ENCODE results near the gene DHFR2.

DHFR2 gene

GRCh38 chr3:94008253-94008652 is 54.5 kb downstream of the DHFR2 start:
- ChIA-PET CTCF (interaction anchor here (0.6 to 1.5 kb wide), 4 partner anchors 29 to 94 kb away, joined by 3 to 5 read pairs (median 4); no protein-coding TSS in a partner anchor), POLR2A (no interaction called here)
- H3K9me3 ChIP-seq (ENCODE audit: control insufficient read depth, insufficient read depth, low read depth, low read length): no peaks in the 10 kb centered on the region
- H3K27ac ChIP-seq (ENCODE audit: extremely low read depth, low read depth, low read length): no peak overlapping the region
- TF ChIP-seq PRDM6 (tag by site-specific recombination; IDR thresholded peaks at IDR 0.05) (no peak), INSM2 (tag by site-specific recombination; IDR thresholded peaks at IDR 0.05) (no peak), ZNF513 (tag by site-specific recombination; IDR thresholded peaks at IDR 0.05) (no peak), ZNF280D (tag by site-specific recombination; IDR thresholded peaks at IDR 0.05) (no peak), ZNF555 (tag by site-specific recombination; conservative IDR thresholded peaks at IDR 0.05) (no peak), ZFHX2 (tag by site-specific recombination; conservative IDR thresholded peaks at IDR 0.05) (no peak), BCL6B (tag by site-specific recombination; IDR thresholded peaks at IDR 0.05) (no peak), ZNF148 (tag by site-specific recombination; IDR thresholded peaks at IDR 0.05; ENCODE audit: borderline replicate concordance) (no peak), YY2 (tag by site-specific recombination; IDR thresholded peaks at IDR 0.05) (no peak), ZNF76 (tag by site-specific recombination; IDR thresholded peaks at IDR 0.05; ENCODE audit: borderline replicate concordance, low read depth) (no peak), TRIM28 (IDR thresholded peaks at IDR 0.05; ENCODE audit: borderline replicate concordance, low read length) (no peak), ZNF792 (tag by site-specific recombination; IDR thresholded peaks at IDR 0.05) (no peak), ZNF785 (tag by site-specific recombination; IDR thresholded peaks at IDR 0.05) (no peak), BCL11A (tag by site-specific recombination; IDR thresholded peaks at IDR 0.05; ENCODE audit: low read depth) (no peak), ZNF776 (tag by site-specific recombination; IDR thresholded peaks at IDR 0.05; ENCODE audit: borderline replicate concordance) (no peak), ZNF37A (tag by site-specific recombination; IDR thresholded peaks at IDR 0.05) (no peak)
- H3K4me1 ChIP-seq (ENCODE audit: control insufficient read depth, insufficient read depth, low read length): no peaks in the 10 kb centered on the region
- peaks cover 0 to 14% of the 10 kb centered on the region in 2 experiments; a peak in 1 of 3 replicates for H3K36me3 ChIP-seq (ENCODE audit: control insufficient read depth in 2 of 2, insufficient read depth in 1 of 2, low read length in 2 of 2)
- H3K4me3 ChIP-seq (ENCODE audit: low read depth, low read length): no peak overlapping the region

Measured in HEK293 (cell line).